HG02840 (cell line): ENCODE measurements around the gene NDUFB6.
"Not testable (repeated sequence)": the region's sequence is repeated elsewhere in the genome, so short reads cannot be mapped to it uniquely, and the experiment has no call there.

ENCODE experiments used
- ATAC-seq: cut with Tn5 transposase; IDR thresholded peaks from one replicate; pipeline ENCODE4 v1.9.1; 2021; ENCODE audit warnings: mild to moderate bottlenecking, moderate library complexity, moderate number of reproducible peaks; ENCODE audit not compliant: unreplicated experiment, low FRiP score

The NDUFB6 gene

DNA sequence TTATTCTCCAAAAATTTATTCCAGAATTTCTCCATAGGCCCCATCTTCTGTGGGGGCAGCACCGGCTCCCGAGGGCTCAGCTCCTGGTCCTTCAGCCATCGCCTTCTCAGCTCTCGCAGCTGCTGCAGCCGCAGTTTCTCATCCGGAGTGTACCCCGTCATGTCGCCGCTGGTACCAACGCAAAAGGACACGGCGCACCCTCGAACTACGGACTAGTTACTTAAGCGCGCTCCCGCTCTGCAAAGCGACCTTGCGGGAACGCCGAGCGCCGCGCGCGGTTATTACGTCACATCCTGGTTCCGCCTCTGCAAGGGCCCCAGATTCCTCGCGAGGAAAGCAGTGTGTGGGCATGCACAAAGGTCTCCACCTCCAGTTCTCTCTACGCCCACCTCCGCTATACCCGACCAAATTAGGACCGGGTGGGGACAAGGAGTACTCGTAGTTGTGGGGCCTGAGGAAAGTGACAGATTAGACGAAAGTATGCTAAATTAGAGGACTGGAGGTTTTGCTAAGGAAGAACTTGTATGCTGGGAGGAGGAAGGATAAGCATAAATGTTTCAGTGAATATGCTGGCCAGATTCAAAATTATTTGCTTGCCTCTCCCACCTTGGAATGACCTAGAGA lies at the start of gene NDUFB6:
NDUFB6 (minus strand) TSS at position 260 of the 624 bp plus-strand sequence; CDS start at position 161, 99 bp downstream.
- peak; percentile 88 for ATAC-seq

- no peak for ATAC-seq
These were observed 45.3 kb upstream of the NDUFB6 start for GRCh38 chr9:32618261-32618660.

- ATAC-seq = no peak
These were observed 33.9 kb upstream of the NDUFB6 start for GRCh38 chr9:32606811-32607210.

GRCh38 chr9:32603914-32604852 lies 31.2 kb upstream of the NDUFB6 start:
- ATAC-seq = peak; percentile 81

DNA sequence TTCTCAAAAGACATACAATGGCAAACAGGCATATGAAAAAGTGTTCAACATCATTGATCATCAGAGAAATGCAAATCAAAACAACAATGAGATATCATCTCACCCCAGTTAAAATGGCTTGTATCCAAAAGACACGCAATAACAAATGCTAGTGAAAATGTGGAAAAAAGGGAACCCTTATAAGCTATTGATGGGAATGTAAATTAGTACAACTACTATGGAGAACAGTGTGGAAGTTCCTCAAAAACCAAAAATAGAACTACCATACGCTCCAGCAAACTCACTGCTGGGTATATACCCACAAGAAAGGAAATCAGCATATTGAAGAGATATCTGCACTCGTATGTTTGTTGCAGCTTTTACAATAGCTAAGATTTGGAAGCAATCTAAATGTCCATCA lies 26.1 kb upstream of the NDUFB6 start:
- ATAC-seq = not testable (repeated sequence)

DNA sequence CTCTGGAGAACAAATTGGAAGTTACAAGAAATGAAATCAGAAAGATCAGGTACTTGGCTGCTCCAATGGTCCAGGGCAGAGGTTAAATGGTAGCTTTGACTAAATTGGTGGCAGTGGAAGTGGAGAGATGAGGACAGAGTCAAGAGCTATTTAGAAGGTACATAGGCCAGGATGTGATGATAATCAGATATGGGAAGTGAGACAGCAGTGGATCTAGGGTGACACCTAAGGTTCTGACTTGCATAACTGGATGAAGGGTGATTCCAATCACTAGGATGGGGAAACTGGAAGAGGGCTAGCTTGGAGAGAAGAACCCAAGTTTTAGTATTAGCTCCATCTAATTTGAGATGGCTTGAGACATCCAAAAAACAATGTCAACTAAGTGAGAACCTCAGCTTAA lies 24.0 kb upstream of the NDUFB6 start:
- ATAC-seq = no peak

- no peak for ATAC-seq
These were observed 23.3 kb upstream of the NDUFB6 start for GRCh38 chr9:32596096-32596865.

DNA sequence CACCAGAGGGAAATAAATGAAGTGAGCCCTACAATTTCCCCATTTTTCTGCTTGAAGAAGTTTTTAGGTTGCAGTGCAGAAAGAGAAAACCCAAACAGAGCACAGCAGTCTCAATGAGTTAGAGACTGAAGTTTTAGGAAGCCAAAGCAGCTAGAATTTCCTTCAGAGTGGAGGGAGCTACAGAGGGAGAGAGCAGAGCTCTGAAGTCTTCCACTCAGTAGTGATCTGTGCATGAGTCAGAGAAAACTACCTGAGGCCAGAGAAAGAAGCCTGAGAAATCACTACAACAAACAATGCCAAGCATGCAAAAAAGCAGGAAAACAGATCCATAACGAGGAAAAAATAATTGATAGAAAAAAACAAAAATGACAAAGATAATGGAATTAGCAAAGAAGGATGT lies 17.9 kb upstream of the NDUFB6 start:
- ATAC-seq = no peak

DNA sequence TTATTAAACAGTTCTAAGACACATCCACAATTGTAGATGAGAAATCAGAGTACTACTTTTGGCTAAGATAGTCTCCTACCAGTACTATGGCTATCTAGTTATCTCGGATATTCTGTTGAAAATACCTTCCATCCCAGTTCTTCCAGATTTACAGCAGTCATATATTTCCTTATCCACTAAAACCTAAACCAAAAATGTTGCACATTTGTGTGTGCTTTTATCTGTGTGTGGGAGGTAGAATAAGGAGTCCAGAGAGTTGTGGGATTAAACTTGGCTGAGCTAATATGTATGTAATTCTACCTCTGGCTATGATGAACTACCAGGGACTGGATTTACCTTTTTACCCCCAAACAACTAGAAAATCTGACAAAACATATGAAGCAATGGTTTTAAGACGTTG lies 17.5 kb upstream of the NDUFB6 start:
- no peak for ATAC-seq

DNA sequence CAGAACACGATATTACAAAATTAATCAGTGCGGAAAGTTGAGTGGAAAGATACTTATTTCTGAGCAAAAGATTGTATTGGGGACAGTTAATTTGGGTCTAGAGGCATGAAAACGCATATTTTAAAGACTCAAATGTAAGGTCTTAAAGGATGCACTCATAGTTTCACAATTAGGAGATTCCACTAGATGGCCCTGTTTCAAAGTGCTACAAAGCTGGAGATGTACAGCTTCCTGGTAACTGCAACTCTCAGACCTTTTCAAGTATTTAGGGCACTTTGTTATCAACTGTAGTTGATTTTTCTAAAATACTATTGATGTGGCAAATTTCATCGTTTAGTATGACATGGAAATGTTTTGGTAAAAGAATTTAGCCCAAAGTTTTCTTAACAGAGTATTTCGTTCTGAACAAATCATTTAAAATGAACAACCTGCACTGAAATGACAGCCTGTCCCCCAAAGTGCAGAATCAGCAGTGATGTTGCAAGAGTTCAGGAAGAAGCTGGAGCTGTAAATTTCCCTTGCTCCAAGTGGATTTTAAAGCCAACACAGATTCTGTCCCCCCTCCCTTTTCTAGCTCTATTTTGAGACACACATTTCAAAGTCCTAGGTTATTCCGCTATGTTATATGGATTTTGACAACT lies 16.2 kb upstream of the NDUFB6 start:
- ATAC-seq = no peak

- ATAC-seq = no peak
These were observed 14.9 kb upstream of the NDUFB6 start for GRCh38 chr9:32587901-32588300.

- ATAC-seq = no peak
These were observed 11.8 kb upstream of the NDUFB6 start for GRCh38 chr9:32584784-32585183.

DNA sequence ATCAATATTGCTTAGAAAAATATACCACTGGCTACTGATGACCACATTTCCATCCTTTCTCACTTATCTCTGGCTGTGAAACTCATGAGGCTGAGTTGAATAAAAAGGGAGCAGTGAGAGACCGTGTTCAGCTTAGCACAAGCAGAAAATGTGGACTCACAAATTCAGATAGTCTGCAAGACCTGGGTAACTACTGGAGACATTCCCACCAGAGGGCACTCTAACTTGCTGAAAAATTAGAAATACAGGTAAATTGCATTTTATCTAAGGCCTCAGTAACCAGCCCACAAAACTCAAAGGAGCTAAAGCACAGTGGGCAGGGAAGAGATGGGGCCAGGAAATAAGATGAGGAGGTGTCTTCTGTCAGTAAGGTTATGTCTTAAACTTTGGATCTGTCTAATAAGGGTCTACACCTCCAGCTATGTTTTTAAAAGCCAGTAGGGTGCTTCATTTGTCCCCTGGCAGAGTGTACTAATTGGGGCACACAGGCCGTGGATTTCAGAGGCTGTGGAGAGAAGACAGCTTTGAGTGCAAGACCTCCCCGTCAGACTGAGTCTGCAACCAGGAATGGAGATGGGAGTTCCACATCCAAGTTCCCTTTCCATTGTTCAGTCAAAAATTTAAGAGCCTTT lies 8.7 kb upstream of the NDUFB6 start:
- ATAC-seq = no peak

GRCh38 chr9:32580631-32581300 lies 7.8 kb upstream of the NDUFB6 start:
- no peak for ATAC-seq

DNA sequence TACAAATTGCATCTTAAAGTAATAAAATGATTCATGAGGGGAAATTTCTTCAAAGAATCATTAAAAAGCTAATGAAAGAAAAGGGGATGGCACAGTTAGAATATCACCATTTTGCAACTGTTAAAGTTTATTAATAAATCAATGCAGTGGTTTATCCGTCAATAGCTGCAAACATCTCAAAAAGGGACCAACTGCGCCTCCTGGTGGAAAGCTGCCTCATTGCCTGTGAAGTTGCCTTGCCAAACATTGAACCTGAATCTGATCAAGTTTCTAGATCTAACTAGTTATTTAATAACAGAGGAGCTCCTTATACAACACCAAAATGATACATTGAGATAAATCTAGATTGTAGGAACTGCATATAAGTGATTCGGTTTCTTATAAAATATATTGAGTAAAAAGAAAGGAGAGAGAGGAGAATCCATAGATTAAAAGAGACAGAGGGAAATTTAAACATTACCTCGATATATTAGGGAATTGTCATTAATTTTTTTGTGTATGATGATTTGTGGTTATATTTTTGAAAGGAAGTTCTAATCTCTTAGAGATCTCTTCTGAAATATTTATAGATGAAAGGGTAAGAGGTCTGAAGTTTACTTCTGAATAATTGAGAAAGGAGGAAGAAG lies 6.9 kb upstream of the NDUFB6 start:
- ATAC-seq = no peak

DNA sequence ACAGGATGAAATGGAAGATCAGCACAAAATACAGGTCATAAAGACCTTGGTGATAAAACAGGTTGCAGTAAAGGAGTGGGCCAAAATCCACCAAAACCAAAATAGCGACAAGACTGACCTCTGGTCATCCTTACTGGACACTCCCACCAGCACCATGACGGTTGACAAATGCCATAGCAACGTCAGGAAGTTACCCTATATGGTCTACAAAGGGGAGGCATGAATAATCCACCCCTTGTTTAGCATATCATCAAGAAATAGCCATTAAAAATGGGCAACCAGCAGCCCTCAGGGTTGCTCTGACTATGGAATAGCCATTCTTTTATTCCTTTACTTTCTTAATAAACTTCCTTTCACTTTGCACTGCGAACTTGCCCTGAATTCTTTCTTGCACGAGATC lies 6.0 kb upstream of the NDUFB6 start:
- ATAC-seq = no peak

DNA sequence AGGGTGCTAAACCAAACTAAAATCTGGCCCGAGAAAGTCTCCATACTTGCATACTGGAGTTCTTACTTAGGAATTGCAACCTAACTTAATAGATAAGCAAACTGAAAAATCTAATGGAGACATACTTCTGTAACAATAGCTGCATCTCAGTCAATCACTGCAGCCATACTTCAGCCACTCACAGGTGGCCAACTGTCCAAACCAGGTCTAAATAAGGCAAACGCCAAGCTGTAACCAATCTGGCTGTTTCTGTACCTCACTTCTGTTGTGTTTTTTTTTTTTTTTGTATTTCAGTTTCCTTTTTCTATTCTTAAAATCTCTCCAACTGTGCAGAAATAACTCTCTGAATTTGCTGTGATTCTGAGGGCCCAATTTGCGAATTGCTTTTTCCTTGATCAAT lies 4.4 kb upstream of the NDUFB6 start:
- ATAC-seq = no peak

DNA sequence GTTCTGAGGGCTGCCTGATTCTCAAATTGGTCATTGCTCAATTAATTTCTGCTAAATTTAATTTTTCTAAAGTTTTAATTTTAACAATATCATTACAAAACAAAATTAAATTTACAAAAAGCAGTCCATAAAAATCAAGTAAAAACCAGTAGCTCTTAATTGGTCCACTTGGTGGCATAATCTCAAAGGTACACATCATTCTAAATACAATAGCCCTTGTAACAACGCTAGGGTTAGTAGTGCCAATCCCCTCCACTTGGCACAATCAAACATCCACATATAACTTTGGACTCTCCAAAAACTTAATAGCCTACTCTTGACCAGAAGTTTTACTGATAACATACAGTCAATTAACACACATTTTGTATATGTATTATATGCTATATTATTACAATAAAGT lies 1.9 kb upstream of the NDUFB6 start:
- ATAC-seq = no peak

- ATAC-seq = no peak
These were observed 862 bp upstream of the NDUFB6 start for GRCh38 chr9:32573821-32574220.
